Measurements from ENCODE around the gene OR1L1. TPM values are rescaled to one million over a fixed set of nuclear protein-coding genes. Genes with fewer than 3 reads are reported as not detected.

Gene OR1L1
- not detected for total RNA-seq
- not detected for polyA plus RNA-seq
- long read RNA-seq, donor 1, result 0 reads
- long read RNA-seq, donor 2, result 0 reads

- ATAC-seq (ENCODE audit: low FRiP score), result no peak
- H3K27me3 ChIP-seq (ENCODE audit: control insufficient read depth in 1 of 2, insufficient read depth in 2 of 2, low read length in 1 of 2), result no peaks in the 10 kb centered on the region
- intact Hi-C loops (cut with DNase I), result no loop called here
- no peak for DNase-seq
- 50 to 73% methylated on average over 2 of the region's 2 CpGs for WGBS, 2 donors
- H3K4me1 ChIP-seq (ENCODE audit: control insufficient read depth in 1 of 2, insufficient read depth in 2 of 2, low read length in 2 of 2), result no peaks in the 10 kb centered on the region
- H3K27ac ChIP-seq (ENCODE audit: low read depth in 1 of 2, low read length in 2 of 2), result no peak within 1 kb of the TSS
- H3K9me3 ChIP-seq (ENCODE audit: control insufficient read depth, low read length), result peaks cover 5% of the 10 kb centered on the region
- H3K4me3 ChIP-seq (ENCODE audit: low read length in 2 of 2), result no peak within 1 kb of the TSS
- peaks cover 0 to 2% of the 10 kb centered on the region in 2 donors for H3K36me3 ChIP-seq (ENCODE audit: control insufficient read depth in 1 of 2, insufficient read depth in 2 of 2, low read length in 1 of 2)
Measured at GRCh38 chr9:122661416-122661815, at the start of gene OR1L1. TSS of gene OR1L1 (plus strand) at chr9:122661716. CDS start at chr9:122661716, 0 bp downstream.

GRCh38 chr9:122614362-122614761 lies 47.2 kb upstream of the OR1L1 start, which contains the start of gene OR1Q1:
TSS of gene OR1Q1 (plus strand) at chr9:122614738. CDS start at chr9:122614738, 0 bp downstream.
- ATAC-seq (ENCODE audit: low FRiP score) (no peak), DNase-seq (no peak)
- Histone ChIP-seq H3K36me3 (ENCODE audit: control insufficient read depth in 1 of 2, insufficient read depth in 2 of 2, low read length in 1 of 2) (no peaks in the 10 kb centered on the region), H3K4me1 (ENCODE audit: control insufficient read depth in 1 of 2, insufficient read depth in 2 of 2, low read length in 2 of 2) (no peaks in the 10 kb centered on the region), H3K4me3 (ENCODE audit: low read length in 2 of 2) (no peak within 1 kb of the TSS), H3K27me3 (ENCODE audit: control insufficient read depth in 1 of 2, insufficient read depth in 2 of 2, low read length in 1 of 2) (no peaks in the 10 kb centered on the region), H3K27ac (ENCODE audit: low read depth in 1 of 2, low read length in 2 of 2) (no peak within 1 kb of the TSS), H3K9me3 (ENCODE audit: control insufficient read depth, low read length) (peaks cover 3% of the 10 kb centered on the region)
- intact Hi-C loops (cut with DNase I), result no loop called here
- WGBS, 2 donors, result 84 to 87% methylated on average over 1 of the region's 1 CpG

- Histone ChIP-seq H3K4me1 (ENCODE audit: control insufficient read depth in 1 of 2, insufficient read depth in 2 of 2, low read length in 2 of 2) (no peaks in the 10 kb centered on the region), H3K27me3 (ENCODE audit: control insufficient read depth in 1 of 2, insufficient read depth in 2 of 2, low read length in 1 of 2) (no peaks in the 10 kb centered on the region), H3K36me3 (ENCODE audit: control insufficient read depth in 1 of 2, insufficient read depth in 2 of 2, low read length in 1 of 2) (no peaks in the 10 kb centered on the region), H3K27ac (ENCODE audit: low read depth in 1 of 2, low read length in 2 of 2) (no peak overlapping the region), H3K4me3 (ENCODE audit: low read length in 2 of 2) (no peak overlapping the region), H3K9me3 (ENCODE audit: control insufficient read depth, low read length) (no peaks in the 10 kb centered on the region)
- DNase-seq, result no peak
- 42 to 55% methylated on average over 7 of the region's 7 CpGs for WGBS, 2 donors
- intact Hi-C loops (cut with DNase I), result no loop called here
- ATAC-seq (ENCODE audit: low FRiP score), result no peak
Measured at GRCh38 chr9:122619996-122620395, 41.5 kb upstream of the OR1L1 start.

- WGBS, 2 donors, result 21 to 24% methylated on average over 2 of the region's 2 CpGs
- H3K36me3 ChIP-seq (ENCODE audit: control insufficient read depth in 1 of 2, insufficient read depth in 2 of 2, low read length in 1 of 2), result no peaks in the 10 kb centered on the region
- peaks cover 7% of the 10 kb centered on the region for H3K9me3 ChIP-seq (ENCODE audit: control insufficient read depth, low read length)
Measured at GRCh38 chr9:122642226-122642625, 19.3 kb upstream of the OR1L1 start.

DNA sequence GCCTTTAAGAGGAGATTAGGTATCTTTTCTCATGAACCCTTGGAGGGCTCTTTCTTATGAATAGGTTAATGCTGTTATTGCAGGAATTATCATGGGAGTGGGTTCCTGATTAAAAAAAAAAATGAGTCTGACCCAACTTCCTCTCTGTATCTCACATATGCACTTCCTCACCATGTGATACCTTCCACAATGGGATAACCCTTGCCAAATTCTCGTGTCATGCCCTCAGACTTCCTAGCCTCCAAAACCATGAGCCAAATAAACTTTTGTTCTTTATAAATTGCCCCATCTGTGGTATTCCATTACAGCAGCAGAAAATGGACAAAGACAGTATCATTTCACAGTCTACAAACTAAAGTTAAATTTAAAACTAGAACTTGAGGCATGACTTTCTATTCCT lies 5.1 kb upstream of the OR1L1 start:
- H3K4me1 ChIP-seq (ENCODE audit: control insufficient read depth in 1 of 2, insufficient read depth in 2 of 2, low read length in 2 of 2), result no peaks in the 10 kb centered on the region
- no peaks in the 10 kb centered on the region for H3K9me3 ChIP-seq (ENCODE audit: control insufficient read depth, low read length)
- intact Hi-C loops (cut with DNase I), result no loop called here
- no peak for DNase-seq
- no peak overlapping the region for H3K27ac ChIP-seq (ENCODE audit: low read depth in 1 of 2, low read length in 2 of 2)
- H3K27me3 ChIP-seq (ENCODE audit: control insufficient read depth in 1 of 2, insufficient read depth in 2 of 2, low read length in 1 of 2), result no peaks in the 10 kb centered on the region
- H3K4me3 ChIP-seq (ENCODE audit: low read length in 2 of 2), result no peak overlapping the region
- H3K36me3 ChIP-seq (ENCODE audit: control insufficient read depth in 1 of 2, insufficient read depth in 2 of 2, low read length in 1 of 2), result peaks cover 0 to 2% of the 10 kb centered on the region in 2 donors
- WGBS, 2 donors, result 41 to 50% methylated on average over 1 of the region's 1 CpG
- no peak for ATAC-seq (ENCODE audit: low FRiP score)

More at GRCh38 chr9:122642226-122642625, 19.3 kb upstream of the OR1L1 start:
- DNase-seq, result no peak
- ATAC-seq (ENCODE audit: low FRiP score), result no peak
- H3K4me3 ChIP-seq (ENCODE audit: low read length in 2 of 2), result no peak overlapping the region
- no peak overlapping the region for H3K27ac ChIP-seq (ENCODE audit: low read depth in 1 of 2, low read length in 2 of 2)
- H3K4me1 ChIP-seq (ENCODE audit: control insufficient read depth in 1 of 2, insufficient read depth in 2 of 2, low read length in 2 of 2), result no peaks in the 10 kb centered on the region
- intact Hi-C loops (cut with DNase I), result no loop called here
- H3K27me3 ChIP-seq (ENCODE audit: control insufficient read depth in 1 of 2, insufficient read depth in 2 of 2, low read length in 1 of 2), result no peaks in the 10 kb centered on the region

DNA sequence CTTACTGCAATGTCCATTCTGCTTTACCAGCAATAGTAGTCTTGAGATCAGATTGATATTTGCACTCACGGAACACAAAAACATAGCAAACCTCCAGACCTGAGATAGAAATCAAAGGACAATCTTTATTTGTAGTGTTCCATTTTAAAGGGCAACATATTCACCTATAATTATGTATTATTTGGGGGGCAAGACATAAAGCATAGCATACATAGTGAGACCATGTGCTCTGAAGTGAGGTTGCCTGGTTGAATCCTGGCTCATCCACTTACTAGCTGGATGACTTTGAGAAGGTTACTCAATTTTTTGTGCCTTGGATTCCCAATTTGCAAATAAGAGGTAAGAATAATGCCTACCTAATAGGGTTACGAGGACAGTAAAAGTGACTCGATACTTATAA lies 4.0 kb upstream of the OR1L1 start, which contains the start of gene OR1B1:
TSS of gene OR1B1 (minus strand) at position 101 of the 400 bp plus-strand sequence.
- H3K4me1 ChIP-seq (ENCODE audit: control insufficient read depth in 1 of 2, insufficient read depth in 2 of 2, low read length in 2 of 2), result no peaks in the 10 kb centered on the region
- H3K27ac ChIP-seq (ENCODE audit: low read depth in 1 of 2, low read length in 2 of 2), result no peak within 1 kb of the TSS
- intact Hi-C loops (cut with DNase I), result no loop called here
- no peak for DNase-seq
- H3K36me3 ChIP-seq (ENCODE audit: control insufficient read depth in 1 of 2, insufficient read depth in 2 of 2, low read length in 1 of 2), result peaks cover 0 to 2% of the 10 kb centered on the region in 2 donors
- H3K27me3 ChIP-seq (ENCODE audit: control insufficient read depth in 1 of 2, insufficient read depth in 2 of 2, low read length in 1 of 2), result no peaks in the 10 kb centered on the region
- no peaks in the 10 kb centered on the region for H3K9me3 ChIP-seq (ENCODE audit: control insufficient read depth, low read length)
- no peak for ATAC-seq (ENCODE audit: low FRiP score)
- WGBS, 2 donors, result 87 to 88% methylated on average over 3 of the region's 3 CpGs
- no peak within 1 kb of the TSS for H3K4me3 ChIP-seq (ENCODE audit: low read length in 2 of 2)

- no peak for DNase-seq
- Histone ChIP-seq H3K4me1 (ENCODE audit: control insufficient read depth in 1 of 2, insufficient read depth in 2 of 2, low read length in 2 of 2) (no peaks in the 10 kb centered on the region), H3K4me3 (ENCODE audit: low read length in 2 of 2) (no peak overlapping the region), H3K27me3 (ENCODE audit: control insufficient read depth in 1 of 2, insufficient read depth in 2 of 2, low read length in 1 of 2) (no peaks in the 10 kb centered on the region), H3K27ac (ENCODE audit: low read depth in 1 of 2, low read length in 2 of 2) (no peak overlapping the region), H3K36me3 (ENCODE audit: control insufficient read depth in 1 of 2, insufficient read depth in 2 of 2, low read length in 1 of 2) (no peaks in the 10 kb centered on the region), H3K9me3 (ENCODE audit: control insufficient read depth, low read length) (peaks cover 5% of the 10 kb centered on the region)
- no peak for ATAC-seq (ENCODE audit: low FRiP score)
- intact Hi-C loops (cut with DNase I), result no loop called here
- WGBS, 2 donors, result 77 to 80% methylated on average over 2 of the region's 2 CpGs
Measured at GRCh38 chr9:122672481-122672880, 11.0 kb downstream of the OR1L1 start.

- intact Hi-C loops (cut with DNase I), result no loop called here
- Histone ChIP-seq H3K9me3 (ENCODE audit: control insufficient read depth, low read length) (peaks cover 2% of the 10 kb centered on the region), H3K27ac (ENCODE audit: low read depth in 1 of 2, low read length in 2 of 2) (no peak overlapping the region), H3K27me3 (ENCODE audit: control insufficient read depth in 1 of 2, insufficient read depth in 2 of 2, low read length in 1 of 2) (no peaks in the 10 kb centered on the region), H3K4me1 (ENCODE audit: control insufficient read depth in 1 of 2, insufficient read depth in 2 of 2, low read length in 2 of 2) (no peaks in the 10 kb centered on the region), H3K36me3 (ENCODE audit: control insufficient read depth in 1 of 2, insufficient read depth in 2 of 2, low read length in 1 of 2) (no peaks in the 10 kb centered on the region), H3K4me3 (ENCODE audit: low read length in 2 of 2) (no peak overlapping the region)
- no peak for DNase-seq
- no peak for ATAC-seq (ENCODE audit: low FRiP score)
Measured at GRCh38 chr9:122684851-122685250, 23.3 kb downstream of the OR1L1 start.

DNA sequence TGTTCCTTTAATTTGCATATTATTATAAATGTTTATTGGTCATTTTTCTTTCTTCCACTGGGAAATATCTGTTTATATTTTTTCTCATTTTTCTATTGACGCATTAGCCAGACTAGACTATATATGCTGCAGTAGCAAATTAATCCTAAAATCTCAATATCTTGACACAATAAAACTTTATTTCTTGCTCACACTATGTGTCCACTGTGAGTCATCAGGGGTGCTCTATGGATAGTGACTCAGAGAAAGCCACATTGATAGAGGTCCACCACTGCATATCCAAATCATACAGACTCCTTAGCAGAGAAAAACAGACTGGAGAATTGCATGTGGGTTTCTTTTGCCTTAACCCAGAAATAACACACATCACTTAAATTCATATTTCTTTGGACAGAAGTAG lies 34.2 kb downstream of the OR1L1 start:
- DNase-seq, result no peak
- intact Hi-C loops (cut with DNase I), result no loop called here
- Histone ChIP-seq H3K27ac (ENCODE audit: low read depth in 1 of 2, low read length in 2 of 2) (no peak overlapping the region), H3K36me3 (ENCODE audit: control insufficient read depth in 1 of 2, insufficient read depth in 2 of 2, low read length in 1 of 2) (no peaks in the 10 kb centered on the region), H3K4me1 (ENCODE audit: control insufficient read depth in 1 of 2, insufficient read depth in 2 of 2, low read length in 2 of 2) (no peaks in the 10 kb centered on the region), H3K27me3 (ENCODE audit: control insufficient read depth in 1 of 2, insufficient read depth in 2 of 2, low read length in 1 of 2) (no peaks in the 10 kb centered on the region), H3K9me3 (ENCODE audit: control insufficient read depth, low read length) (peaks cover 5% of the 10 kb centered on the region), H3K4me3 (ENCODE audit: low read length in 2 of 2) (no peak overlapping the region)
- no peak for ATAC-seq (ENCODE audit: low FRiP score)
- 93 to 100% methylated on average over 1 of the region's 1 CpG for WGBS, 2 donors
